Dendritic cell treated with granulocyte-macrophage colony-stimulating factor and Interleukin-4, amounts not matched to agents 40 ng/mL and 50 ng/mL, for 4 days (primary cell): ENCODE data around the gene GRID2.
"Not testable (repeated sequence)": the region's sequence is repeated elsewhere in the genome, so short reads cannot be mapped to it uniquely, and the experiment has no call there.

Source experiments
- H3K27ac Mint-ChIP-seq: one replicate; pipeline ENCODE4 v1.8.0; 2022; ENCODE audit warnings: mild to moderate bottlenecking, mixed read lengths
- H3K27me3 Mint-ChIP-seq: one replicate; pipeline ENCODE4 v1.8.0; 2022; ENCODE audit warnings: mild to moderate bottlenecking, mixed read lengths
- H3K36me3 Mint-ChIP-seq: one replicate; pipeline ENCODE4 v1.8.0; 2022; ENCODE audit warnings: low read depth, mixed read lengths
- H3K4me1 Mint-ChIP-seq: one replicate; pipeline ENCODE4 v1.8.0; 2022; ENCODE audit warnings: low read depth, mixed read lengths
- H3K4me3 Mint-ChIP-seq: one replicate; pipeline ENCODE4 v1.8.0; 2022; ENCODE audit warnings: mild to moderate bottlenecking, moderate library complexity, mixed read lengths
- H3K9me3 Mint-ChIP-seq: one replicate; pipeline ENCODE4 v1.8.0; 2022; ENCODE audit warnings: mixed read lengths
- intact Hi-C: fragments of 100-400 bp; cut with micrococcal nuclease; formaldehyde crosslinking; loops from one replicate; pipeline ENCODE4 v1.15.0; 2022

GRID2 gene

DNA sequence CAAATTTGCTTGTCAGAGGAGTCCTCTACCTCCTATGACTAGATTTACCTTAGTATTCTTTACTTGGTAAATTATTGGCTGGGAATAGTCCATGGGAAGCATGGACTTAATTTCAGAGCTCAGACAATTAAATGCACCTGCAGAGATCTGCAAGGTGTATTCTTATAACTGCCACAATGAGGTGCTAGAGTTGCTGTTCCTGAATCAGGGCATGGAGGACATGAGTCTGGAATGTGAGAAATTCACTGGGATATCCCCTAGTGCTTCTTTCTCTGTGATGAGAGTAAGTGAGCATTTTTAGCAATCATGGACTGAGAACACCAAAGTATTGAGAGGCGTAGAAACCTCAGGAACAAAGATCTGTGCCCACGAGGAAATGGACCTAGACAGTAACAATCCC, 32.9 kb upstream of the GRID2 start:
- no peak overlapping the region for H3K27ac Mint-ChIP-seq
- H3K4me3 Mint-ChIP-seq = no peak overlapping the region
- no peaks in the 10 kb centered on the region for H3K4me1 Mint-ChIP-seq
- intact Hi-C loops = no loop called here
- H3K9me3 Mint-ChIP-seq = no peaks in the 10 kb centered on the region
- no peaks in the 10 kb centered on the region for H3K36me3 Mint-ChIP-seq
- H3K27me3 Mint-ChIP-seq = peaks cover under 1% of the 10 kb centered on the region

DNA sequence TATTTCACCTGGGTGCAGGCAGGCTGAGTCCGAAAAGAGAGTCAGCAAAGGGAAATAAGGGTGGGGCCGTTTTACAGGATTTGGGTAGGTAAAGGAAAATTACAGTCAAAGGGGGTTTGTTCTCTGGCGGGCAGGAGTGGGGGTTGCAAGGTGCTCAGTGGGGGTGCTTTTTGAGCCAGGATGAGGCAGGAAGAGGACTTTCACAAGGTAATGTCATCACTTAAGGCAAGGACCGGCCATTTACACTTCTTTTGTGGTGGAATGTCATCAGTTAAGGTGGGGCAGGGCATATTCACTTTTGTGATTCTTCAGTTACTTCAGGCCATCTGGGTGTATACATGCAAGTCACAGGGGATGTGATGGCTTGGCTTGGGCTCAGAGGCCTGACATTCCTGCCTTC, 32.2 kb upstream of the GRID2 start:
- H3K27ac Mint-ChIP-seq, H3K27me3 Mint-ChIP-seq, H3K4me1 Mint-ChIP-seq, H3K9me3 Mint-ChIP-seq, H3K36me3 Mint-ChIP-seq, intact Hi-C loops, H3K4me3 Mint-ChIP-seq: not testable (repeated sequence)

DNA sequence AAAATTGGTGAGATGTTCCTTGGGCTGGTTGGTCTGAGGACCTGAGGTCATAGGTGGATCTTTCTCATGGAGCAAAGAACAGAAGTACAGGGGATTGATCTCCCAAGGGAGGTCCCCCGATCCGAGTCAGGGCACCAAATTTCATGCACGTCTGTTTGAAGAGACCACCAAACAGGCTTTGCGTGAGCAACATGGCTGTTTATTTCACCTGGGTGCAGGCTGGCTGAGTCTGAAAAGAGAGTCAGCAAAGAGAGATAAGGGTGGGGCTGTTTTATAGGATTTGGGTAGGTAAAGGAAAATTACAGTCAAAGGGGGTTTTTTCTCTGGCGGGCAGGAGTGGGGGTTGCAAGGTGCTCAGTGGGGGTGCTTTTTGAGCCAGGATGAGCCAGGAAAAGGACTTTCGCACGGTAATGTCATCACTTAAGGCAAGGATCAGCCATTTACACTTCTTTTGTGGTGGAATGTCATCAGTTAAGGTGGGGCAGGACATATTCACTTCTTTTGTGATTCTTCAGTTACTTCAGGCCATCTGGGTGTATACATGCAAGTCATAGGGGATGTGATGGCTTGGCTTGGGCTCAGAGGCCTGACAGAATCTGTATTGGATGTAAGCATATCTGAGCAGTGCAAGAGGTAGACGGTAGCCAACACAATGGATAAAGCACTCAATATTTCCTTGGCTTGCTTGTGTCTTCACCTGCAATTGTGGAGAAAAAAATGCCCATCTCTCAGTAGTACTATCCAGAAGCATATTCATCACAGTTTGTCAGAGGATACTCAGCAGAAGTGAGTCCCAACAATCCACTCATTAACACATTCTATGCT, 26.5 kb upstream of the GRID2 start:
- H3K27ac Mint-ChIP-seq, intact Hi-C loops, H3K4me1 Mint-ChIP-seq, H3K9me3 Mint-ChIP-seq, H3K27me3 Mint-ChIP-seq, H3K4me3 Mint-ChIP-seq, H3K36me3 Mint-ChIP-seq: not testable (repeated sequence)

DNA sequence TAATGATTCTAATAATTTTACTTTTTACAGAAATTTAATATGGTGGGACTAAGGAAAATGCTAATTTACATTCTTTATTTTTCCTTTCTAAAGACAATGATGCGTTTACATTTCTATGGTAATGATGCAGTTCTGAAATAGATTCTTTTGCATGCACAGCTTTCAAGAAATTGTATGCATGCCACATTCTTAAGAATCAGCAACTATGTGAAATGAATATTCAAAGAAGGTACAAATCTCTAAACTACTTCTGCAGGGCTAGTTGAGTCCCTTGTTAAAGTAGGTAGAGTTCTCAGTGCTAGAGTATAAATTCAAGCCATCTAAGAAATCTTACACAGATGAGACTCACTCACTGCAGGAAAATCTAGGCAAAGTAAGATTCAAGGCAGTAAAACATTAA, 24.5 kb upstream of the GRID2 start:
- no peak overlapping the region for H3K4me3 Mint-ChIP-seq
- H3K27ac Mint-ChIP-seq = no peak overlapping the region
- H3K9me3 Mint-ChIP-seq = no peaks in the 10 kb centered on the region
- no peaks in the 10 kb centered on the region for H3K4me1 Mint-ChIP-seq
- no peaks in the 10 kb centered on the region for H3K36me3 Mint-ChIP-seq
- intact Hi-C loops = no loop called here
- peaks cover 1% of the 10 kb centered on the region for H3K27me3 Mint-ChIP-seq

GRCh38 chr4:92299152-92299551, 4.6 kb upstream of the GRID2 start:
- intact Hi-C loops = no loop called here
- no peak overlapping the region for H3K27ac Mint-ChIP-seq
- H3K36me3 Mint-ChIP-seq = no peaks in the 10 kb centered on the region

GRCh38 chr4:92304121-92304520, 355 bp downstream of the GRID2 start:
- peaks cover 10% of the 10 kb centered on the region for H3K4me1 Mint-ChIP-seq
- intact Hi-C loops = no loop called here
- H3K9me3 Mint-ChIP-seq = no peaks in the 10 kb centered on the region

More at GRCh38 chr4:92299152-92299551, 4.6 kb upstream of the GRID2 start:
- no peaks in the 10 kb centered on the region for H3K4me1 Mint-ChIP-seq
- H3K9me3 Mint-ChIP-seq = no peaks in the 10 kb centered on the region
- peaks cover 18% of the 10 kb centered on the region for H3K27me3 Mint-ChIP-seq
- no peak overlapping the region for H3K4me3 Mint-ChIP-seq

DNA sequence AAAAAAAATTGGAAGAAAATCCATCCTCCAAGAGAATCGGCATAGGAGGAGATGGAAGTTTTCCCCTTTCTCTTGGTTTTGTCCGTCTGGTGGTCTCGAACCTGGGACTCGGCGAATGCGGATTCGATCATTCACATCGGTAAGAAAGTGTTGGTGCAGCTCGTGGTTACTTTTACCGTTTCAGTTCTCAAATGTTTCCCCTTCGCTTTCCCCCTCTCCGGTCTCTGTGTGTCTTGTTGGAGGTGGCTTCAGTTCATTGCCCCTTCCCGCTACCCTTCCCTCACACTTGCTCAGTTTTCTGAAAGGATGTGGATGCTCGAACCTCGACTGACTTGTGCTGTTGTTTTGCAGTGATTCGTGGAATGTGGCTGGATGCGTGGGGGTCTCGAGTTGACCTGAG, 840 bp downstream of the GRID2 start:
- H3K36me3 Mint-ChIP-seq = no peaks in the 10 kb centered on the region
- H3K9me3 Mint-ChIP-seq = no peaks in the 10 kb centered on the region
- H3K27ac Mint-ChIP-seq = no peak overlapping the region
- intact Hi-C loops = no loop called here
- peaks cover 43% of the 10 kb centered on the region for H3K27me3 Mint-ChIP-seq
- peaks cover 10% of the 10 kb centered on the region for H3K4me1 Mint-ChIP-seq
- H3K4me3 Mint-ChIP-seq = no peak overlapping the region

More at GRCh38 chr4:92304121-92304520, 355 bp downstream of the GRID2 start:
- Mint-ChIP-seq H3K4me3 (no peak overlapping the region), H3K27me3 (peaks cover 44% of the 10 kb centered on the region), H3K27ac (no peak overlapping the region), H3K36me3 (no peaks in the 10 kb centered on the region)

- Mint-ChIP-seq H3K27ac (no peak overlapping the region), H3K36me3 (no peaks in the 10 kb centered on the region), H3K27me3 (peaks cover 43% of the 10 kb centered on the region), H3K4me3 (no peak overlapping the region), H3K9me3 (no peaks in the 10 kb centered on the region), H3K4me1 (peaks cover 10% of the 10 kb centered on the region)
- intact Hi-C loops = no loop called here
Observed at GRCh38 chr4:92305148-92305877, 1.5 kb downstream of the GRID2 start.

GRCh38 chr4:92305878-92306520, 2.2 kb downstream of the GRID2 start:
- peaks cover 43% of the 10 kb centered on the region for H3K27me3 Mint-ChIP-seq
- H3K4me3 Mint-ChIP-seq = no peak overlapping the region
- H3K9me3 Mint-ChIP-seq = no peaks in the 10 kb centered on the region
- intact Hi-C loops = no loop called here
- peaks cover 10% of the 10 kb centered on the region for H3K4me1 Mint-ChIP-seq
- no peaks in the 10 kb centered on the region for H3K36me3 Mint-ChIP-seq
- H3K27ac Mint-ChIP-seq = no peak overlapping the region

DNA sequence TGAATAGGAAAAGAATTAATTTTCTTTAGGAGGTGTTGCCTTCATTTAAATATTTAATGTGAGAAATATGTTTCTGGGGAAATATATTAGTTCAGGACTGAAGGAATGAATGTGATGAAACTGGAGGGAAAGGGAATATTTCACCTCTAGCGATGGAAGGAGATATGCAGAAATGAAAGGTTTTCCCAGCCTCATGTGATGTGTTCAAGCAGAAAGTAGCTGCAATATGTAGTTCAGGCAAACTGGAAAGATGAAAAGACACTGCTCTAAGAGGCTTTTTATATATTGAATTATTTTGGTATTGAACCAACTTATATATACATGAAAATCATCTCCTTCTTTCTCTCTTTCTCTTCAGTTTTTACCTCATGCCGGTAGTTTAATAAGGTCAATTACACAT, 3.4 kb downstream of the GRID2 start:
- intact Hi-C loops = no loop called here

GRCh38 chr4:92307866-92308265, 4.1 kb downstream of the GRID2 start:
- Mint-ChIP-seq H3K27ac (no peak overlapping the region), H3K36me3 (no peaks in the 10 kb centered on the region), H3K9me3 (no peaks in the 10 kb centered on the region), H3K4me1 (peaks cover 10% of the 10 kb centered on the region), H3K27me3 (peaks cover 34% of the 10 kb centered on the region), H3K4me3 (no peak overlapping the region)
- intact Hi-C loops = no loop called here

More for the DNA sequence above, 3.4 kb downstream of the GRID2 start:
- H3K27me3 Mint-ChIP-seq = peaks cover 41% of the 10 kb centered on the region
- no peak overlapping the region for H3K27ac Mint-ChIP-seq
- no peak overlapping the region for H3K4me3 Mint-ChIP-seq
- H3K9me3 Mint-ChIP-seq = no peaks in the 10 kb centered on the region
- peaks cover 10% of the 10 kb centered on the region for H3K4me1 Mint-ChIP-seq
- no peaks in the 10 kb centered on the region for H3K36me3 Mint-ChIP-seq

DNA sequence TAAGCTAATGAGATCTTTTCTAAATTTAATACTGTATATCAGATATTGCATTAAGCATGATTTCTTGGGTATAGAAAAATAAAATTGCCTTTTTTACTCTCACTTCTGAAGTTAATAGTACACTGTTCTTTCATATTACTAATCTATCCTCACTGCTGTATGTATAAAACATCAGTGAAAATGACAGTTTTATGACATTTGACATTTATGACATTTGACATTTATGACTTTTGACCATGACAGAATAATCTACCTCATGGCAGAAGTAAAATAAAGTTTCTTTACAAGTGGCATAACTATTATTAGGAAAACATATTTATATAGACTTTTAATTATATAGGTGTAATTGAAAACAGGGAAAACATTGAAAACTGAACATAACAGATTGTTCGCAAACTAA, 13.3 kb downstream of the GRID2 start:
- Mint-ChIP-seq H3K4me1 (no peaks in the 10 kb centered on the region), H3K4me3 (no peak overlapping the region), H3K36me3 (no peaks in the 10 kb centered on the region), H3K27ac (no peak overlapping the region), H3K9me3 (no peaks in the 10 kb centered on the region), H3K27me3 (no peaks in the 10 kb centered on the region)
- intact Hi-C loops = no loop called here

- intact Hi-C loops = no loop called here
- Mint-ChIP-seq H3K27ac (no peak overlapping the region), H3K9me3 (no peaks in the 10 kb centered on the region), H3K4me1 (no peaks in the 10 kb centered on the region), H3K36me3 (no peaks in the 10 kb centered on the region), H3K4me3 (no peak overlapping the region), H3K27me3 (no peaks in the 10 kb centered on the region)
Observed at GRCh38 chr4:92328095-92328494, 24.3 kb downstream of the GRID2 start.

DNA sequence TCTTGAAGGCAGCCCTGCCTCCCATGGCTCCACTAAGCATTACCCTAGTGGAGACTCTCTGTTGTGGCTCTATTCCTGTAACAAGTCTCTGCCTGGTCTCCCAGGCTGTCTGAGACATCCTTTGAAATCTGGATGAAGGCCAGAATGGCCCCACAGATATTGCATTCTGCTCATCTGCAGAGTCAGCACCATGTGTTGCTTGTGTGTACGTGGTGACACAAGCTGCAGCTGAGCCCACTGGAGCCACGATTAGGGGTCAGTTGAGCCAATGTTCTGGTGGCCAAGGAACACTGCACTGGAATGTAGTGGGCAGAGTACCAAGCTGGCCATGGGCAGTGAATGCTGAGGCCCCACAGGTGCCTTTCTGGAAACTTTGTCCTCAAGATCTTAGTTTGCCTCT, 29.2 kb downstream of the GRID2 start:
- Mint-ChIP-seq H3K27me3 (no peaks in the 10 kb centered on the region), H3K9me3 (no peaks in the 10 kb centered on the region), H3K4me3 (no peak overlapping the region), H3K27ac (no peak overlapping the region), H3K4me1 (no peaks in the 10 kb centered on the region), H3K36me3 (no peaks in the 10 kb centered on the region)
- intact Hi-C loops = no loop called here
